HG03432 (cell line): ENCODE results near the gene C15orf62.

Experiments used
- ATAC-seq: cut with Tn5 transposase; IDR thresholded peaks from one replicate; pipeline ENCODE4 v1.9.1; 2021; ENCODE audit warnings: mild to moderate bottlenecking, moderate library complexity; ENCODE audit not compliant: unreplicated experiment

The C15orf62 gene

GRCh38 chr15:40754883-40755811 is 14.6 kb upstream of the C15orf62 start, which contains the start of gene RMDN3:
Gene RMDN3, minus strand, starts transcription at chr15:40755254. Its CDS starts 471 bp downstream, at chr15:40754783.
- ATAC-seq, result peak; percentile 85

GRCh38 chr15:40755812-40756208 is 14.0 kb upstream of the C15orf62 start:
- ATAC-seq, result no peak

GRCh38 chr15:40756938-40757337 is 12.8 kb upstream of the C15orf62 start:
- ATAC-seq, result no peak

GRCh38 chr15:40759961-40760360 is 9.8 kb upstream of the C15orf62 start:
- no peak for ATAC-seq

- ATAC-seq, result peak; percentile 2
Observed at GRCh38 chr15:40762919-40763800, 6.6 kb upstream of the C15orf62 start.

- peak; percentile 53 for ATAC-seq
Observed at GRCh38 chr15:40763801-40764628, 5.8 kb upstream of the C15orf62 start, which contains the start of gene GCHFR. Gene GCHFR, plus strand, starts transcription at chr15:40764068. Its CDS starts 113 bp downstream, at chr15:40764181.

- ATAC-seq, result no peak
Observed at GRCh38 chr15:40764629-40765103, 5.1 kb upstream of the C15orf62 start.

GRCh38 chr15:40766194-40766815 is 3.5 kb upstream of the C15orf62 start:
- ATAC-seq, result no peak

- no peak for ATAC-seq
Observed at GRCh38 chr15:40766906-40767837, 2.6 kb upstream of the C15orf62 start.

GRCh38 chr15:40767838-40768500 is 1.8 kb upstream of the C15orf62 start:
- no peak for ATAC-seq

GRCh38 chr15:40768521-40769273 is 1.1 kb upstream of the C15orf62 start:
- peak; percentile 1 for ATAC-seq

- ATAC-seq, result no peak
Observed at GRCh38 chr15:40770147-40770721, 454 bp downstream of the C15orf62 start.

- ATAC-seq, result no peak
Observed at GRCh38 chr15:40771242-40771641, 1.5 kb downstream of the C15orf62 start.

- no peak for ATAC-seq
Observed at GRCh38 chr15:40772014-40772413, 2.2 kb downstream of the C15orf62 start.

- ATAC-seq, result no peak
Observed at GRCh38 chr15:40773496-40773895, 3.7 kb downstream of the C15orf62 start.

GRCh38 chr15:40773902-40774301 is 4.1 kb downstream of the C15orf62 start:
- no peak for ATAC-seq

GRCh38 chr15:40775007-40775406 is 5.2 kb downstream of the C15orf62 start:
- no peak for ATAC-seq
